Fibroblast of lung (primary cell): ENCODE data around the gene ARPP21.

ENCODE experiments used
- CTCF ChIP-seq, 2 donors: IDR thresholded peaks in 1 of 2; conservative IDR thresholded peaks in 1 of 2; 1 replicate in 1 of 2; 2 replicates in 1 of 2; pipeline ENCODE4 v1.5.1; 2011 to 2012; ENCODE audit warnings: low read length in 2 of 2, control low read depth in 1 of 2, inconsistent platforms in 1 of 2, low read depth in 1 of 2, mild to moderate bottlenecking in 1 of 2
- EZH2 ChIP-seq: IDR thresholded peaks from 2 replicates; pipeline ENCODE4 v1.5.1; 2012; ENCODE audit warnings: low read length, control low read depth, mild to moderate bottlenecking; ENCODE audit errors: missing control alignments

- TF ChIP-seq CTCF (conservative IDR thresholded peaks at IDR 0.05 in 1 of 2, IDR thresholded peaks at IDR 0.05 in 1 of 2; ENCODE audit: low read depth in 1 of 2, low read length in 2 of 2) (no peak), EZH2 (no peak)
These were observed 98.8 kb downstream of the ARPP21 start for GRCh38 chr3:35737934-35738706.
